ENCODE results near the gene ANKRD31. TPM values are rescaled to one million over a fixed set of nuclear protein-coding genes. Genes with fewer than 3 reads are reported as not detected.
A peak's percentile ranks its signal among the peaks of the same experiment; 100 is the strongest.

ANKRD31 gene
- total RNA-seq, 1 experiment from 2014 or later = 0.09 TPM

DNA sequence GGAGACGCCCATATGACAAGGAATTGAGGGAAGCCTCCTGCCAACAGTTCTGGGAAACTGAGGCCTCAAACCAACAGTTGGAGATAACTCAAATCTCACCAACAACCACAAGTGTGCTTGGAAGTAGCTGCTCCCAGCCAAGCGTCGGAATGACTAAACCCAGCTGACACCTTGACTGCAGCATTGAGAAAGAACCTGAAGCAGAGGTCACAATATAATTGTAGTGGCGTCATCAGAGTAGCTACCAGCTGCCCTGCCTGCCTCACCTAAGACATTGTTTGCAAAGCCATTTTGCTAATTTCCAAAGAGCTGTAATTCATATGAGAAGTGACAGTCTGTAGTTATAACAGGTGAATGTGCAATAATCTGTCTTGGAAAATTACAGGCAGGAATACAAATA lies 40.8 kb upstream of the ANKRD31 start:
- Mint-ChIP-seq H3K4me3 (no peak overlapping the region), H3K27me3 (ENCODE audit: low read depth) (peaks cover 9% of the 10 kb centered on the region; the same call in 1 of the 2 replicates), H3K27ac (no peak overlapping the region), H3K4me1 (peaks cover 42% of the 10 kb centered on the region), H3K36me3 (peaks cover 17% of the 10 kb centered on the region), H3K9me3 (peaks cover 18% of the 10 kb centered on the region)
- ATAC-seq (no peak), DNase-seq (ENCODE audit: low spot score) (no peak)
- CTCF ChIA-PET = interaction anchor here (0.7 to 1.1 kb wide), 2 partner anchors 27 to 60 kb away, joined by 3 read pairs; partner anchors contain the start of gene HMGCR
- TF ChIP-seq TCF7 (CRISPR knock-in tag; IDR thresholded peaks at IDR 0.05; ENCODE audit: low read depth) (no peak), ELF4 (CRISPR knock-in tag; IDR thresholded peaks at IDR 0.05; ENCODE audit: low read depth) (no peak), CREM (CRISPR knock-in tag; IDR thresholded peaks at IDR 0.05) (no peak), ETV6 (CRISPR knock-in tag; IDR thresholded peaks at IDR 0.05) (no peak), TEAD1 (CRISPR knock-in tag; IDR thresholded peaks at IDR 0.05) (no peak), NFATC4 (CRISPR knock-in tag; IDR thresholded peaks at IDR 0.05) (no peak), MYBL2 (CRISPR knock-in tag; IDR thresholded peaks at IDR 0.05) (no peak), TP53 (CRISPR knock-in tag; IDR thresholded peaks at IDR 0.05) (no peak), ESRRA (CRISPR knock-in tag; IDR thresholded peaks at IDR 0.05; ENCODE audit: borderline replicate concordance) (no peak), KAT7 (CRISPR knock-in tag; IDR thresholded peaks at IDR 0.05; ENCODE audit: borderline replicate concordance) (no peak), SOX15 (CRISPR knock-in tag; IDR thresholded peaks at IDR 0.05) (no peak), NFYB (CRISPR knock-in tag; conservative IDR thresholded peaks at IDR 0.05; ENCODE audit: low read depth) (no peak), GRHL2 (CRISPR knock-in tag; IDR thresholded peaks at IDR 0.05; ENCODE audit: insufficient replicate concordance, severe bottlenecking) (no peak), E2F5 (CRISPR knock-in tag; IDR thresholded peaks at IDR 0.05) (no peak), NR2C2 (CRISPR knock-in tag; IDR thresholded peaks at IDR 0.05) (no peak), SMAD4 (CRISPR knock-in tag; IDR thresholded peaks at IDR 0.05) (no peak), MXD4 (CRISPR knock-in tag; IDR thresholded peaks at IDR 0.05; ENCODE audit: borderline replicate concordance) (no peak)
- TF ChIP-seq, protein P1, sequence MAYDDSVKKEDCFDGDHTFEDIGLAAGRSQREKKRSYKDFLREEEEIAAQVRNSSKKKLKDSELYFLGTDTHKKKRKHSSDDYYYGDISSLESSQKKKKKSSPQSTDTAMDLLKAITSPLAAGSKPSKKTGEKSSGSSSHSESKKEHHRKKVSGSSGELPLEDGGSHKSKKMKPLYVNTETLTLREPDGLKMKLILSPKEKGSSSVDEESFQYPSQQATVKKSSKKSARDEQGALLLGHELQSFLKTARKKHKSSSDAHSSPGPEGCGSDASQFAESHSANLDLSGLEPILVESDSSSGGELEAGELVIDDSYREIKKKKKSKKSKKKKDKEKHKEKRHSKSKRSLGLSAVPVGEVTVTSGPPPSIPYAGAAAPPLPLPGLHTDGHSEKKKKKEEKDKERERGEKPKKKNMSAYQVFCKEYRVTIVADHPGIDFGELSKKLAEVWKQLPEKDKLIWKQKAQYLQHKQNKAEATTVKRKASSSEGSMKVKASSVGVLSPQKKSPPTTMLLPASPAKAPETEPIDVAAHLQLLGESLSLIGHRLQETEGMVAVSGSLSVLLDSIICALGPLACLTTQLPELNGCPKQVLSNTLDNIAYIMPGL (CRISPR knock-in tag; IDR thresholded peaks at IDR 0.05) = no peak
- TF ChIP-seq, protein P2, sequence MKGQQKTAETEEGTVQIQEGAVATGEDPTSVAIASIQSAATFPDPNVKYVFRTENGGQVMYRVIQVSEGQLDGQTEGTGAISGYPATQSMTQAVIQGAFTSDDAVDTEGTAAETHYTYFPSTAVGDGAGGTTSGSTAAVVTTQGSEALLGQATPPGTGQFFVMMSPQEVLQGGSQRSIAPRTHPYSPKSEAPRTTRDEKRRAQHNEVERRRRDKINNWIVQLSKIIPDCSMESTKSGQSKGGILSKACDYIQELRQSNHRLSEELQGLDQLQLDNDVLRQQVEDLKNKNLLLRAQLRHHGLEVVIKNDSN (CRISPR knock-in tag; IDR thresholded peaks at IDR 0.05) = no peak
- POLR2A ChIA-PET = interaction anchor here (0.6 to 1.3 kb wide), 2 partner anchors 59 to 90 kb away, joined by 3 to 4 read pairs; partner anchors contain the start of gene HMGCR

- H3K4me3 Mint-ChIP-seq = peak overlapping the region; percentile 41; the same call in 1 of the 2 replicates
- H3K36me3 Mint-ChIP-seq = peaks cover 25% of the 10 kb centered on the region
- H3K27ac Mint-ChIP-seq = peak overlapping the region; percentile 92
- ChIA-PET CTCF (interaction anchor here (0.8 to 1.0 kb wide), 2 partner anchors 39 to 61 kb away, joined by 3 to 4 read pairs; partner anchors contain the start of genes ANKRD31 and HMGCR), POLR2A (interaction anchor here (1.0 kb wide), 1 partner anchor 61 kb away, joined by 4 read pairs; the partner anchor contains the start of gene HMGCR)
- ATAC-seq = peak; percentile 84
- H3K4me1 Mint-ChIP-seq = peaks cover 34% of the 10 kb centered on the region
- peaks cover 24% of the 10 kb centered on the region for H3K9me3 Mint-ChIP-seq
- no peak for DNase-seq (ENCODE audit: low spot score)
- peaks cover 9% of the 10 kb centered on the region for H3K27me3 Mint-ChIP-seq (ENCODE audit: low read depth)
- TF ChIP-seq AR (CRISPR knock-in tag; IDR thresholded peaks at IDR 0.05) = no peak
- TF ChIP-seq NR1H2 (CRISPR knock-in tag; IDR thresholded peaks at IDR 0.05) = no peak
- no peak for TF ChIP-seq ZMAT4 (CRISPR knock-in tag; IDR thresholded peaks at IDR 0.05)
- TF ChIP-seq SOX15 (CRISPR knock-in tag; IDR thresholded peaks at IDR 0.05) = no peak
- TF ChIP-seq ZNF317 (CRISPR knock-in tag; IDR thresholded peaks at IDR 0.05; ENCODE audit: borderline replicate concordance, low read depth) = no peak
- TF ChIP-seq RELA (CRISPR knock-in tag; IDR thresholded peaks at IDR 0.05; ENCODE audit: borderline replicate concordance) = no peak
- TF ChIP-seq NR3C1 (CRISPR knock-in tag; conservative IDR thresholded peaks at IDR 0.05; ENCODE audit: low read depth) = no peak
- TF ChIP-seq TCF7 (CRISPR knock-in tag; IDR thresholded peaks at IDR 0.05; ENCODE audit: low read depth) = no peak
- TF ChIP-seq, protein P3, sequence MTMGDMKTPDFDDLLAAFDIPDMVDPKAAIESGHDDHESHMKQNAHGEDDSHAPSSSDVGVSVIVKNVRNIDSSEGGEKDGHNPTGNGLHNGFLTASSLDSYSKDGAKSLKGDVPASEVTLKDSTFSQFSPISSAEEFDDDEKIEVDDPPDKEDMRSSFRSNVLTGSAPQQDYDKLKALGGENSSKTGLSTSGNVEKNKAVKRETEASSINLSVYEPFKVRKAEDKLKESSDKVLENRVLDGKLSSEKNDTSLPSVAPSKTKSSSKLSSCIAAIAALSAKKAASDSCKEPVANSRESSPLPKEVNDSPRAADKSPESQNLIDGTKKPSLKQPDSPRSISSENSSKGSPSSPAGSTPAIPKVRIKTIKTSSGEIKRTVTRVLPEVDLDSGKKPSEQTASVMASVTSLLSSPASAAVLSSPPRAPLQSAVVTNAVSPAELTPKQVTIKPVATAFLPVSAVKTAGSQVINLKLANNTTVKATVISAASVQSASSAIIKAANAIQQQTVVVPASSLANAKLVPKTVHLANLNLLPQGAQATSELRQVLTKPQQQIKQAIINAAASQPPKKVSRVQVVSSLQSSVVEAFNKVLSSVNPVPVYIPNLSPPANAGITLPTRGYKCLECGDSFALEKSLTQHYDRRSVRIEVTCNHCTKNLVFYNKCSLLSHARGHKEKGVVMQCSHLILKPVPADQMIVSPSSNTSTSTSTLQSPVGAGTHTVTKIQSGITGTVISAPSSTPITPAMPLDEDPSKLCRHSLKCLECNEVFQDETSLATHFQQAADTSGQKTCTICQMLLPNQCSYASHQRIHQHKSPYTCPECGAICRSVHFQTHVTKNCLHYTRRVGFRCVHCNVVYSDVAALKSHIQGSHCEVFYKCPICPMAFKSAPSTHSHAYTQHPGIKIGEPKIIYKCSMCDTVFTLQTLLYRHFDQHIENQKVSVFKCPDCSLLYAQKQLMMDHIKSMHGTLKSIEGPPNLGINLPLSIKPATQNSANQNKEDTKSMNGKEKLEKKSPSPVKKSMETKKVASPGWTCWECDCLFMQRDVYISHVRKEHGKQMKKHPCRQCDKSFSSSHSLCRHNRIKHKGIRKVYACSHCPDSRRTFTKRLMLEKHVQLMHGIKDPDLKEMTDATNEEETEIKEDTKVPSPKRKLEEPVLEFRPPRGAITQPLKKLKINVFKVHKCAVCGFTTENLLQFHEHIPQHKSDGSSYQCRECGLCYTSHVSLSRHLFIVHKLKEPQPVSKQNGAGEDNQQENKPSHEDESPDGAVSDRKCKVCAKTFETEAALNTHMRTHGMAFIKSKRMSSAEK (CRISPR knock-in tag; IDR thresholded peaks at IDR 0.05; ENCODE audit: borderline replicate concordance) = no peak
- no peak for TF ChIP-seq TP53 (CRISPR knock-in tag; IDR thresholded peaks at IDR 0.05)
Measured at GRCh38 chr5:75275756-75276155, 39.1 kb upstream of the ANKRD31 start.

Data from WTC11 (cell line).